Keratinocyte (primary cell): Measurements from ENCODE around the gene CHST1. TPM values are rescaled to one million over a fixed set of nuclear protein-coding genes. Genes with fewer than 3 reads are reported as not detected.

Source experiments
- DNase-seq: peaks from one replicate; pipeline ENCODE4 v3.0.0-alpha.2; 2011; ENCODE audit warnings: low read depth, missing footprints, low spot score
- FAIRE-seq: peaks from 2 replicates; lab custom pipeline; 2011; peaks lifted over from hg19 to GRCh38; lab: Jason Lieb, UNC
- H2AFZ ChIP-seq: 2 replicates; pipeline ENCODE4 v1.6.0; 2012; ENCODE audit warnings: low read length, control low read depth, inconsistent platforms; ENCODE audit not compliant: control insufficient read depth
- H3K27ac ChIP-seq: 2 replicates; pipeline ENCODE4 v1.5.1; 2011; ENCODE audit warnings: low read length; ENCODE audit not compliant: control insufficient read depth, insufficient read depth
- H3K27me3 ChIP-seq: 3 replicates; pipeline ENCODE4 v1.6.0; 2011; ENCODE audit warnings: low read length; ENCODE audit not compliant: control insufficient read depth, insufficient read depth; ENCODE audit errors: extremely low read depth
- H3K36me3 ChIP-seq, 2 experiments: 2 replicates in 1 of 2; 3 replicates in 1 of 2; pipeline ENCODE4 v1.5.1; 2011; ENCODE audit warnings: low read length in 2 of 2, mild to moderate bottlenecking in 1 of 2; ENCODE audit not compliant: control insufficient read depth in 2 of 2, insufficient read depth in 2 of 2; ENCODE audit errors: extremely low read depth in 1 of 2
- H3K4me1 ChIP-seq: 3 replicates; pipeline ENCODE4 v1.5.1; 2011; ENCODE audit warnings: low read length; ENCODE audit not compliant: control insufficient read depth, insufficient read depth; ENCODE audit errors: extremely low read depth
- H3K4me2 ChIP-seq: 3 replicates; pipeline ENCODE4 v1.6.0; 2011; ENCODE audit warnings: low read depth, low read length; ENCODE audit not compliant: control insufficient read depth, insufficient read depth; ENCODE audit errors: extremely low read depth
- H3K4me3 ChIP-seq, 3 experiments: fragments of 200-600 bp in 1 of 3; sonication (generic) in 1 of 3; 2 replicates in 2 of 3; 3 replicates in 1 of 3; pipeline ENCODE4 v1.5.1; 2011 to 2016; ENCODE audit warnings: low read length in 3 of 3, mild to moderate bottlenecking in 3 of 3, control low read depth in 2 of 3, inconsistent platforms in 1 of 3, low read depth in 1 of 3, mixed read lengths in 1 of 3, mixed run types in 1 of 3, moderate library complexity in 1 of 3; ENCODE audit not compliant: control insufficient read depth in 2 of 3, insufficient read depth in 2 of 3; ENCODE audit errors: extremely low read depth in 1 of 3
- H3K79me2 ChIP-seq: 2 replicates; pipeline ENCODE4 v1.6.0; 2012; ENCODE audit warnings: low read length; ENCODE audit not compliant: control insufficient read depth, insufficient read depth
- H3K9ac ChIP-seq: 3 replicates; pipeline ENCODE4 v1.6.0; 2011; ENCODE audit warnings: low read length; ENCODE audit not compliant: control insufficient read depth, insufficient read depth; ENCODE audit errors: extremely low read depth
- H3K9me1 ChIP-seq: 3 replicates; pipeline ENCODE4 v1.6.0; 2011; ENCODE audit warnings: low read length; ENCODE audit not compliant: control insufficient read depth, insufficient read depth; ENCODE audit errors: extremely low read depth
- H3K9me3 ChIP-seq: 2 replicates; pipeline ENCODE4 v1.5.1; 2012; ENCODE audit warnings: low read depth, low read length; ENCODE audit not compliant: control insufficient read depth
- H4K20me1 ChIP-seq: 3 replicates; pipeline ENCODE4 v1.6.0; 2011; ENCODE audit warnings: low read length; ENCODE audit not compliant: control insufficient read depth, insufficient read depth; ENCODE audit errors: extremely low read depth
- EZH2 ChIP-seq: IDR thresholded peaks from one replicate; pipeline ENCODE4 v1.6.1; 2012; ENCODE audit warnings: inconsistent platforms, mild to moderate bottlenecking, low read length, moderate library complexity
- dilution Hi-C: fragments of 300-500 bp; cut with MboI; formaldehyde crosslinking; loops from one replicate; pipeline ENCODE4 v1.7.0; 2020; ENCODE audit warnings: low sequenced_read_pairs; ENCODE audit not compliant: extremely low pct_ligation_motif_present
- polyA plus RNA-seq, 5 experiments: library from polyadenylated mRNA; depleted of rRNA in 3 of 5; stranded (reverse) in 3 of 5; stranded (forward) in 1 of 5; unstranded in 1 of 5; fragments of >200 nt; gene quantifications; 1 replicate in 1 of 5; 2 replicates in 3 of 5; 3 replicates in 1 of 5; pipeline versions ENCODE4 v1.2.1 to v1.2.3, GENCODE V29; 2011 to 2012; ENCODE audit warnings: missing spikeins in 2 of 5, low read depth in 1 of 5, low replicate concordance in 1 of 5
- TF ChIP-seq, protein P1 (sequence below), 3 experiments: IDR thresholded peaks in 1 of 3; conservative IDR thresholded peaks in 1 of 3; optimal IDR thresholded peaks in 1 of 3; 2 replicates in 2 of 3; 3 replicates in 1 of 3; pipeline versions ENCODE3 to v1.5.1; 2011; ENCODE audit warnings: low read length in 3 of 3, mild to moderate bottlenecking in 3 of 3, moderate library complexity in 2 of 3, control low read depth in 1 of 3, inconsistent platforms in 1 of 3; ENCODE audit not compliant: insufficient read depth in 2 of 3; ENCODE audit errors: extremely low read depth in 1 of 3

Gene CHST1
- polyA plus RNA-seq, 1 donor (not counting 4 experiments of a cell fraction or from before 2014, with no cell fraction given) = not detected

DNA sequence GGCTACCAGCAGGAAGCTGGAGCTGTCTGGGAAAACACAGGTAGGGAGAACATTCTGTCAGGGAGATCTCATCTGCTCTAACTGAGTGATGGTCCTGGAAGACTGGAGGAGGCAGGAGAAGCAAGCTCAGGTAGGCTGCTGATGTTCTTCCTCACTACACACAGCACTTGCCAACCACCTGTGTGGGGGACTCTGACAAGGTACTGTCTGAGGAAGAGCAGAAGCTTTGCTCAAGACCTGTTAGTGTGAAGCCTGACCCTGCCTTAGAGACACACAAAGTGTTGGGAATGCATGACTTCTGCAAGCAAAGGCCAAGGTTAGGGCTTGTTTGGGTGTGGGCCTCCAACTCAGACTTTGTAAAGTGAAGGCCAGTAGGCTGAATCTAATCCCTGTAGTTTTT, 46.5 kb downstream of the CHST1 start:
- dilution Hi-C loops = no loop called here
- no peak for FAIRE-seq
- Histone ChIP-seq H3K4me2 (no peak overlapping the region), H3K9me1 (no peaks in the 10 kb centered on the region), H3K4me1 (no peaks in the 10 kb centered on the region), H3K27me3 (no peaks in the 10 kb centered on the region), H3K79me2 (no peaks in the 10 kb centered on the region), H2AFZ (no peak overlapping the region), H3K9me3 (no peaks in the 10 kb centered on the region), H3K27ac (no peak overlapping the region), H3K9ac (no peak overlapping the region), H3K4me3 (no peak overlapping the region), H4K20me1 (no peaks in the 10 kb centered on the region), H3K36me3 (no peaks in the 10 kb centered on the region)
- no peak for DNase-seq
- TF ChIP-seq, protein P1, sequence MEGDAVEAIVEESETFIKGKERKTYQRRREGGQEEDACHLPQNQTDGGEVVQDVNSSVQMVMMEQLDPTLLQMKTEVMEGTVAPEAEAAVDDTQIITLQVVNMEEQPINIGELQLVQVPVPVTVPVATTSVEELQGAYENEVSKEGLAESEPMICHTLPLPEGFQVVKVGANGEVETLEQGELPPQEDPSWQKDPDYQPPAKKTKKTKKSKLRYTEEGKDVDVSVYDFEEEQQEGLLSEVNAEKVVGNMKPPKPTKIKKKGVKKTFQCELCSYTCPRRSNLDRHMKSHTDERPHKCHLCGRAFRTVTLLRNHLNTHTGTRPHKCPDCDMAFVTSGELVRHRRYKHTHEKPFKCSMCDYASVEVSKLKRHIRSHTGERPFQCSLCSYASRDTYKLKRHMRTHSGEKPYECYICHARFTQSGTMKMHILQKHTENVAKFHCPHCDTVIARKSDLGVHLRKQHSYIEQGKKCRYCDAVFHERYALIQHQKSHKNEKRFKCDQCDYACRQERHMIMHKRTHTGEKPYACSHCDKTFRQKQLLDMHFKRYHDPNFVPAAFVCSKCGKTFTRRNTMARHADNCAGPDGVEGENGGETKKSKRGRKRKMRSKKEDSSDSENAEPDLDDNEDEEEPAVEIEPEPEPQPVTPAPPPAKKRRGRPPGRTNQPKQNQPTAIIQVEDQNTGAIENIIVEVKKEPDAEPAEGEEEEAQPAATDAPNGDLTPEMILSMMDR (optimal IDR thresholded peaks at IDR 0.05 in 1 of 3, IDR thresholded peaks at IDR 0.05 in 1 of 3, conservative IDR thresholded peaks at IDR 0.05 in 1 of 3; ENCODE audit: extremely low read depth in 1 of 3, insufficient read depth in 2 of 3, low read length in 3 of 3) = no peak
- TF ChIP-seq EZH2 = no peak

DNA sequence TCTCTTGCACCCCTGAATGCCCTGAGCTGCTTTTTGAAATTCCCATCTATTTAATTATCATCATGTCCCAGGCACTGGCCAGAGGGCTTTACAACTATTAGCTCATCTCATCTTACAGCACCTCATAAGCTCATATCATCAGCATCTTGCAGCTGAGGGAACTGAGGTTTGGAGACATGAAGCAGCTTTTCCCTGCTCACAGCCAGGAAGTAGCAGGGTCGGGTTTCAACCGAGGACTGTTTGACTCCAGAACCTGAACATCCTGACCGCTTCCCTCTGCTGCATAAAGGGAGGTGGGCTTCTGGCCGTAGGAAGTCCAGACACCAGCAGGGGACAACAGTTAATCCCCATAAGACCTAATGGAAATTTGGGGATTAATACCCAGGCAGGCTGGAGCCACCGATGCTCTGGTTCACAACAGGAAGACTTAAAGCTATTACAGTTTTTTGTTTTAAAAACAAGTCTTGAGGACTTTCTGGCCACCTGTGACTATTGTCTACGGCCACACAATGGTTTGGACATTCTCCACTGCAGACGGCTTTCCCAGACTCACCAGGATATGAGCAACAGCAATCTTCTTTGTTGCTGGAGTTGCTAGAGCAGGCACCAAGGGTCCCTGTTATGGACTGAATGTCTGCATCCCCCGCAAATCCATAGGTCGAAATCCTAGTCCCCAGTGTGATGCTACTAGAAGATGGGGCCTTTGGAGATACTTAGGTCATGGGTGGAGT, 47.4 kb downstream of the CHST1 start:
- dilution Hi-C loops = no loop called here
- Histone ChIP-seq H3K9me3 (no peaks in the 10 kb centered on the region), H3K9ac (no peak overlapping the region), H2AFZ (no peak overlapping the region), H3K79me2 (no peaks in the 10 kb centered on the region), H3K36me3 (no peaks in the 10 kb centered on the region), H3K4me3 (no peak overlapping the region), H3K27me3 (no peaks in the 10 kb centered on the region), H3K9me1 (no peaks in the 10 kb centered on the region), H3K4me2 (no peak overlapping the region), H3K4me1 (no peaks in the 10 kb centered on the region), H4K20me1 (no peaks in the 10 kb centered on the region), H3K27ac (no peak overlapping the region)
- FAIRE-seq (no peak), DNase-seq (no peak)
- TF ChIP-seq, protein P1 (optimal IDR thresholded peaks at IDR 0.05 in 1 of 3, IDR thresholded peaks at IDR 0.05 in 1 of 3, conservative IDR thresholded peaks at IDR 0.05 in 1 of 3; ENCODE audit: extremely low read depth in 1 of 3, insufficient read depth in 2 of 3, low read length in 3 of 3) = no peak
- no peak for TF ChIP-seq EZH2
